Measurements from ENCODE around the gene ZFAND2B. TPM values are rescaled to one million over a fixed set of nuclear protein-coding genes. Genes with fewer than 3 reads are reported as not detected.

ZFAND2B gene
- total RNA-seq, 1 experiment from 2014 or later = 47.5 TPM

DNA sequence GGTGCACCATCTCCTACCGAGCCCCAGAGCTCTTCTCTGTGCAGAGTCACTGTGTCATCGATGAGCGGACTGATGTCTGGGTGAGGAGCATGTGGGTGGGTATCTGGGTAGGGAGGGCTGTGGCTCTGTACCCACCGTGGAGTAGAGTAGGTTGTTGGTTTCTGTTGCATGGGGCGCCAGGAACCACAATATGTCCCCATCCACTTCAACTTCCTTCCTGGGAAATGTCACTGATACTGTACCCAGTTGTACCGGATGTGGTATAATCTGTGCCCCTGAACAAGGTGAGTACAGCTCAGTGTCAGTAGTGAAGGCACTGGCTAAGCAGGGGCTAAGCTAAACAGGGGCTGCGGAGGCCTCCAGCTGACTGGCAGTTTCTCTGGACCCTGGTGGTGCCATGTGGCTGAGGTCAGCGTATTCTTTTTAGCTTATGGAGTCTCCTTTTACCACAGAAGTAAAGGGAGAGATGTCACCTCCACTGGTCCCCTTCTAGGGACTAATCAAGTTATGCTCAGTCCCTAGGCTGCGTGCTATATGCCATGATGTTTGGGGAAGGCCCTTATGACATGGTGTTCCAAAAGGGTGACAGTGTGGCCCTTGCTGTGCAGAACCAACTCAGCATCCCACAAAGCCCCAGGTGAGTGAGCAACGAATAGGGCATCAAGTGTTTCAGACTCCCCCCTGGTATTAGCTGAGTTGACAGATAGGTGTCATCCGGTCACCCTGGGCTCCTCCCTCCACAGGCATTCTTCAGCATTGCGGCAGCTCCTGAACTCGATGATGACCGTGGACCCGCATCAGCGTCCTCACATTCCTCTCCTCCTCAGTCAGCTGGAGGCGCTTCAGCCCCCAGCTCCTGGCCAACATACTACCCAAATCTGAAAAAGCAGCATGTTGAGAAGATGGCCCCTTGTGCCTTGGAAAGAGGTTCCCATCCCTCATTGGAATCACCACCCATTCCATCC lies 41.4 kb downstream of the ZFAND2B start:
- ATAC-seq = no peak
- Histone ChIP-seq H3K79me2 (ENCODE audit: low read length) (peaks cover 51% of the 10 kb centered on the region), H3F3A (ENCODE audit: low read length, unreplicated experiment) (peaks cover 5% of the 10 kb centered on the region), H4K20me1 (ENCODE audit: low read length) (no peaks in the 10 kb centered on the region), H3K27me3 (ENCODE audit: low read length) (no peaks in the 10 kb centered on the region), H3K36me3 (ENCODE audit: low read depth, low read length) (peaks cover 14% of the 10 kb centered on the region), H3K4me2 (ENCODE audit: low read length) (peak overlapping the region; percentile 70; the same call in 1 of the 2 replicates), H3K27ac (ENCODE audit: low read length) (peak overlapping the region; percentile 93), H3K4me1 (ENCODE audit: insufficient read depth, low read length) (peaks cover 69% of the 10 kb centered on the region), H3K9ac (ENCODE audit: low read length) (no peak overlapping the region), H2AFZ (ENCODE audit: low read length) (no peak overlapping the region), H3K9me2 (replicated peaks; ENCODE audit: low read length) (no peaks in the 10 kb centered on the region), H3K4me3 (ENCODE audit: low read length) (no peak overlapping the region), H3K9me3 (ENCODE audit: low read length) (no peaks in the 10 kb centered on the region)
- TF ChIP-seq EZH2 (IDR thresholded peaks at IDR 0.05; ENCODE audit: low read length, unreplicated experiment) (no peak), EZH2phosphoT487 (IDR thresholded peaks at IDR 0.05; ENCODE audit: borderline replicate concordance, low read length) (no peak)
- TF ChIP-seq, protein P1, sequence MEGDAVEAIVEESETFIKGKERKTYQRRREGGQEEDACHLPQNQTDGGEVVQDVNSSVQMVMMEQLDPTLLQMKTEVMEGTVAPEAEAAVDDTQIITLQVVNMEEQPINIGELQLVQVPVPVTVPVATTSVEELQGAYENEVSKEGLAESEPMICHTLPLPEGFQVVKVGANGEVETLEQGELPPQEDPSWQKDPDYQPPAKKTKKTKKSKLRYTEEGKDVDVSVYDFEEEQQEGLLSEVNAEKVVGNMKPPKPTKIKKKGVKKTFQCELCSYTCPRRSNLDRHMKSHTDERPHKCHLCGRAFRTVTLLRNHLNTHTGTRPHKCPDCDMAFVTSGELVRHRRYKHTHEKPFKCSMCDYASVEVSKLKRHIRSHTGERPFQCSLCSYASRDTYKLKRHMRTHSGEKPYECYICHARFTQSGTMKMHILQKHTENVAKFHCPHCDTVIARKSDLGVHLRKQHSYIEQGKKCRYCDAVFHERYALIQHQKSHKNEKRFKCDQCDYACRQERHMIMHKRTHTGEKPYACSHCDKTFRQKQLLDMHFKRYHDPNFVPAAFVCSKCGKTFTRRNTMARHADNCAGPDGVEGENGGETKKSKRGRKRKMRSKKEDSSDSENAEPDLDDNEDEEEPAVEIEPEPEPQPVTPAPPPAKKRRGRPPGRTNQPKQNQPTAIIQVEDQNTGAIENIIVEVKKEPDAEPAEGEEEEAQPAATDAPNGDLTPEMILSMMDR (conservative IDR thresholded peaks at IDR 0.05; ENCODE audit: low read depth, low read length) = no peak
- no peak for DNase-seq
- POLR2A ChIA-PET (ENCODE audit: unreplicated experiment) = no interaction called here
- intact Hi-C loops (cut with micrococcal nuclease) = loop anchor here (2.0 kb wide), 2 partner anchors 27 to 47 kb away; no protein-coding TSS in a partner anchor
- no TSS peak for BruUV-seq (replicated peaks)
- CTCF ChIA-PET = interaction anchor here (2.1 kb wide), 1 partner anchor 47 kb away, joined by 17 read pairs; no protein-coding TSS in a partner anchor

DNA sequence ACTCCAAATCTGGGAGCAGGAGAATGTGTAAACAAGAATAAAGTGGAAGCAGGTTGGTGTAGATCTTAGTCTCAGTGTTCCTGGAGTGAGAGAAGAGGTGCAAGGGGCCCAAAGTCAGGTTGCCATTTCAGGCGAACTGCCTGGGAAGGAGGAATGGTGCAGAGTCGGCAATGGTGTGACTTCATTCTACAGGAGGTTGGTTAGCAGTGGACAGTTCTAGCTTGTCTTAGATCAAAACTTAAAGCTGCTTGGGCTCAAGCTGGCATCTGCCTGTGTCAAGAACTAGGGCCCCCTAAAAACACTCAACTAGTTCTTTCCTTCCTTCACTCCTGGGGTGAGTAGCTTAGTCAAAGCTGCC lies 42.2 kb downstream of the ZFAND2B start:
- peak overlapping the region; percentile 46 for H3K4me3 ChIP-seq (ENCODE audit: low read length)
- H3K79me2 ChIP-seq (ENCODE audit: low read length) = peaks cover 58% of the 10 kb centered on the region
- H3K27ac ChIP-seq (ENCODE audit: low read length) = peak overlapping the region; percentile 93
- intact Hi-C loops (cut with micrococcal nuclease) = loop anchor here (1.0 to 2.0 kb wide), 5 partner anchors 20 to 46 kb away; partner anchors contain the start of genes ABCB6, ANKZF1, ATG9A and DNAJB2
- H3K9ac ChIP-seq (ENCODE audit: low read length) = peak overlapping the region; percentile 60
- H3F3A ChIP-seq (ENCODE audit: low read length, unreplicated experiment) = peaks cover 5% of the 10 kb centered on the region
- H3K4me1 ChIP-seq (ENCODE audit: insufficient read depth, low read length) = peaks cover 69% of the 10 kb centered on the region
- peak overlapping the region; percentile 70 for H3K4me2 ChIP-seq (ENCODE audit: low read length)
- ChIA-PET CTCF (interaction anchor here (0.5 to 2.1 kb wide), 4 partner anchors 19 to 89 kb away, joined by 4 to 17 read pairs (median 6); partner anchors contain the start of genes ANKZF1, ATG9A and CNPPD1), POLR2A (ENCODE audit: unreplicated experiment) (interaction anchor here (0.7 to 0.8 kb wide), 2 partner anchors 19 to 31 kb away, joined by 5 to 16 read pairs; partner anchors contain the start of genes ANKZF1 and ATG9A)
- peaks cover 14% of the 10 kb centered on the region for H3K36me3 ChIP-seq (ENCODE audit: low read depth, low read length)
- H2AFZ ChIP-seq (ENCODE audit: low read length) = no peak overlapping the region
- DNase-seq (no peak), ATAC-seq (no peak)
- H3K27me3 ChIP-seq (ENCODE audit: low read length) = no peaks in the 10 kb centered on the region
- no peaks in the 10 kb centered on the region for H4K20me1 ChIP-seq (ENCODE audit: low read length)
- no peaks in the 10 kb centered on the region for H3K9me3 ChIP-seq (ENCODE audit: low read length)
- TF ChIP-seq, protein P1 (conservative IDR thresholded peaks at IDR 0.05; ENCODE audit: low read depth, low read length) = no peak
- TF ChIP-seq EZH2 (IDR thresholded peaks at IDR 0.05; ENCODE audit: low read length, unreplicated experiment) (no peak), EZH2phosphoT487 (IDR thresholded peaks at IDR 0.05; ENCODE audit: borderline replicate concordance, low read length) (no peak)
- BruUV-seq (replicated peaks) = no TSS peak
- no peaks in the 10 kb centered on the region for H3K9me2 ChIP-seq (replicated peaks; ENCODE audit: low read length)
